Measurements from ENCODE around the gene ANKDD1B. TPM values are rescaled to one million over a fixed set of nuclear protein-coding genes. Genes with fewer than 3 reads are reported as not detected.

Gene ANKDD1B
- total and polyA plus RNA-seq, 2 experiments from 2014 or later, result 0.40 to 0.73 TPM

GRCh38 chr5:75662061-75662460, 50.8 kb downstream of the ANKDD1B start (continued):
- TF ChIP-seq, protein P1, sequence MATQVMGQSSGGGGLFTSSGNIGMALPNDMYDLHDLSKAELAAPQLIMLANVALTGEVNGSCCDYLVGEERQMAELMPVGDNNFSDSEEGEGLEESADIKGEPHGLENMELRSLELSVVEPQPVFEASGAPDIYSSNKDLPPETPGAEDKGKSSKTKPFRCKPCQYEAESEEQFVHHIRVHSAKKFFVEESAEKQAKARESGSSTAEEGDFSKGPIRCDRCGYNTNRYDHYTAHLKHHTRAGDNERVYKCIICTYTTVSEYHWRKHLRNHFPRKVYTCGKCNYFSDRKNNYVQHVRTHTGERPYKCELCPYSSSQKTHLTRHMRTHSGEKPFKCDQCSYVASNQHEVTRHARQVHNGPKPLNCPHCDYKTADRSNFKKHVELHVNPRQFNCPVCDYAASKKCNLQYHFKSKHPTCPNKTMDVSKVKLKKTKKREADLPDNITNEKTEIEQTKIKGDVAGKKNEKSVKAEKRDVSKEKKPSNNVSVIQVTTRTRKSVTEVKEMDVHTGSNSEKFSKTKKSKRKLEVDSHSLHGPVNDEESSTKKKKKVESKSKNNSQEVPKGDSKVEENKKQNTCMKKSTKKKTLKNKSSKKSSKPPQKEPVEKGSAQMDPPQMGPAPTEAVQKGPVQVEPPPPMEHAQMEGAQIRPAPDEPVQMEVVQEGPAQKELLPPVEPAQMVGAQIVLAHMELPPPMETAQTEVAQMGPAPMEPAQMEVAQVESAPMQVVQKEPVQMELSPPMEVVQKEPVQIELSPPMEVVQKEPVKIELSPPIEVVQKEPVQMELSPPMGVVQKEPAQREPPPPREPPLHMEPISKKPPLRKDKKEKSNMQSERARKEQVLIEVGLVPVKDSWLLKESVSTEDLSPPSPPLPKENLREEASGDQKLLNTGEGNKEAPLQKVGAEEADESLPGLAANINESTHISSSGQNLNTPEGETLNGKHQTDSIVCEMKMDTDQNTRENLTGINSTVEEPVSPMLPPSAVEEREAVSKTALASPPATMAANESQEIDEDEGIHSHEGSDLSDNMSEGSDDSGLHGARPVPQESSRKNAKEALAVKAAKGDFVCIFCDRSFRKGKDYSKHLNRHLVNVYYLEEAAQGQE (IDR thresholded peaks at IDR 0.05; ENCODE audit: unreplicated experiment), result no peak
- TF ChIP-seq ZNF114 (CRISPR knock-in tag; IDR thresholded peaks at IDR 0.05) (no peak), EZH2phosphoT487 (IDR thresholded peaks at IDR 0.05; ENCODE audit: unreplicated experiment) (no peak), JUNB (IDR thresholded peaks at IDR 0.05; ENCODE audit: unreplicated experiment) (no peak), CREB1 (CRISPR knock-in tag; IDR thresholded peaks at IDR 0.05; ENCODE audit: low read depth) (no peak)

DNA sequence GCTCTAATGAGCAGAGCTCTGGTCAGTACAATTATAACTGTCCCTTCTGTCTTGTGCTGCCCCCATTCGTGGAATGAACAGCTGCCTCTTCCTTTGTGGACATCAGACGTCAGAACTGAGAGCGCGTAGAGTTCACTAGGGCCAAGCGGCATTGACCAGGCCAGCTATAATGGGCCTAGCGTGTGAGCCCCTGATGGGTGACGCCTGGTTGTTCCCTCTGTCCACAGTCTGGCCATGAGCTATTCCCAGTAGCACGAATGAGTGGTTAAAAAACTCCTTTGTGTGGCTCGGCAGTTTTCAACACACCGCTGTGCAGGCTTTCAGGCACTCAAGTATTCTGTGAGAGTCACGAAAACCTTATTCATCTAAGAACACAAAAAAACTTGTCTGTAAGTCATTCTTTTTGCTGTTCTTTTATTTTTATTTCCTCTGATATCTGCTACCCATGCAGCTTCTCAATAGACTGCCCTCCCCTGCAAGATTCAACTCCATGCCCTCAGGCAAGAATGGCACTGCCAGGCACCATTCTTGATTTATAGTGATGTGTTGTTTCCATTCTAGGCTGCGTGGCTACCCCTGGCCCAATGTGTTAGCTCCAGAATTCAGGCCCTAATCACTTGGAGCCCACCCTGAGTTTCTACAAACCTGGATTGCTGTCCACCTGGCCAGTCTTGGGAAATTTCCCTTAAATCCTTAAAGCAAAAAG, 52.5 kb downstream of the ANKDD1B start:
- ATAC-seq (no peak), DNase-seq (ENCODE audit: low spot score) (no peak)
- Histone ChIP-seq H2AFZ (peak overlapping the region; percentile 34; the same call in 1 of the 2 replicates), H3F3A (replicated peaks; ENCODE audit: low read depth) (no peaks in the 10 kb centered on the region), H3K9me2 (ENCODE audit: insufficient read depth) (peaks cover 7% of the 10 kb centered on the region; the same call in 1 of the 2 replicates), H3K79me2 (replicated peaks; ENCODE audit: insufficient read depth) (no peaks in the 10 kb centered on the region), H4K20me1 (replicated peaks; ENCODE audit: insufficient read depth) (no peaks in the 10 kb centered on the region), H3K4me1 (ENCODE audit: insufficient read depth) (no peaks in the 10 kb centered on the region), H3K4me3 (no peak overlapping the region), H3K27ac (ENCODE audit: low read depth) (no peak overlapping the region), H3K27me3 (ENCODE audit: insufficient read depth) (no peaks in the 10 kb centered on the region), H3K36me3 (ENCODE audit: insufficient read depth) (no peaks in the 10 kb centered on the region), H3K4me2 (no peak overlapping the region)
- H3K4me3 Mint-ChIP-seq, result no peak overlapping the region
- H3K27ac Mint-ChIP-seq, result no peak overlapping the region
- H3K27me3 Mint-ChIP-seq (ENCODE audit: insufficient read depth, low read depth, poor library complexity), result no peaks in the 10 kb centered on the region
- H3K9me3 Mint-ChIP-seq, result no peaks in the 10 kb centered on the region
- peaks cover 10% of the 10 kb centered on the region; the same call in 2 of the 3 replicates for H3K4me1 Mint-ChIP-seq
- H3K36me3 Mint-ChIP-seq (ENCODE audit: low read depth), result no peaks in the 10 kb centered on the region
- no peak for TF ChIP-seq POLR2AphosphoS5 (IDR thresholded peaks at IDR 0.05; ENCODE audit: low read depth)
- TF ChIP-seq NANOG (IDR thresholded peaks at IDR 0.05; ENCODE audit: borderline replicate concordance), result no peak
- TF ChIP-seq, protein P2, sequence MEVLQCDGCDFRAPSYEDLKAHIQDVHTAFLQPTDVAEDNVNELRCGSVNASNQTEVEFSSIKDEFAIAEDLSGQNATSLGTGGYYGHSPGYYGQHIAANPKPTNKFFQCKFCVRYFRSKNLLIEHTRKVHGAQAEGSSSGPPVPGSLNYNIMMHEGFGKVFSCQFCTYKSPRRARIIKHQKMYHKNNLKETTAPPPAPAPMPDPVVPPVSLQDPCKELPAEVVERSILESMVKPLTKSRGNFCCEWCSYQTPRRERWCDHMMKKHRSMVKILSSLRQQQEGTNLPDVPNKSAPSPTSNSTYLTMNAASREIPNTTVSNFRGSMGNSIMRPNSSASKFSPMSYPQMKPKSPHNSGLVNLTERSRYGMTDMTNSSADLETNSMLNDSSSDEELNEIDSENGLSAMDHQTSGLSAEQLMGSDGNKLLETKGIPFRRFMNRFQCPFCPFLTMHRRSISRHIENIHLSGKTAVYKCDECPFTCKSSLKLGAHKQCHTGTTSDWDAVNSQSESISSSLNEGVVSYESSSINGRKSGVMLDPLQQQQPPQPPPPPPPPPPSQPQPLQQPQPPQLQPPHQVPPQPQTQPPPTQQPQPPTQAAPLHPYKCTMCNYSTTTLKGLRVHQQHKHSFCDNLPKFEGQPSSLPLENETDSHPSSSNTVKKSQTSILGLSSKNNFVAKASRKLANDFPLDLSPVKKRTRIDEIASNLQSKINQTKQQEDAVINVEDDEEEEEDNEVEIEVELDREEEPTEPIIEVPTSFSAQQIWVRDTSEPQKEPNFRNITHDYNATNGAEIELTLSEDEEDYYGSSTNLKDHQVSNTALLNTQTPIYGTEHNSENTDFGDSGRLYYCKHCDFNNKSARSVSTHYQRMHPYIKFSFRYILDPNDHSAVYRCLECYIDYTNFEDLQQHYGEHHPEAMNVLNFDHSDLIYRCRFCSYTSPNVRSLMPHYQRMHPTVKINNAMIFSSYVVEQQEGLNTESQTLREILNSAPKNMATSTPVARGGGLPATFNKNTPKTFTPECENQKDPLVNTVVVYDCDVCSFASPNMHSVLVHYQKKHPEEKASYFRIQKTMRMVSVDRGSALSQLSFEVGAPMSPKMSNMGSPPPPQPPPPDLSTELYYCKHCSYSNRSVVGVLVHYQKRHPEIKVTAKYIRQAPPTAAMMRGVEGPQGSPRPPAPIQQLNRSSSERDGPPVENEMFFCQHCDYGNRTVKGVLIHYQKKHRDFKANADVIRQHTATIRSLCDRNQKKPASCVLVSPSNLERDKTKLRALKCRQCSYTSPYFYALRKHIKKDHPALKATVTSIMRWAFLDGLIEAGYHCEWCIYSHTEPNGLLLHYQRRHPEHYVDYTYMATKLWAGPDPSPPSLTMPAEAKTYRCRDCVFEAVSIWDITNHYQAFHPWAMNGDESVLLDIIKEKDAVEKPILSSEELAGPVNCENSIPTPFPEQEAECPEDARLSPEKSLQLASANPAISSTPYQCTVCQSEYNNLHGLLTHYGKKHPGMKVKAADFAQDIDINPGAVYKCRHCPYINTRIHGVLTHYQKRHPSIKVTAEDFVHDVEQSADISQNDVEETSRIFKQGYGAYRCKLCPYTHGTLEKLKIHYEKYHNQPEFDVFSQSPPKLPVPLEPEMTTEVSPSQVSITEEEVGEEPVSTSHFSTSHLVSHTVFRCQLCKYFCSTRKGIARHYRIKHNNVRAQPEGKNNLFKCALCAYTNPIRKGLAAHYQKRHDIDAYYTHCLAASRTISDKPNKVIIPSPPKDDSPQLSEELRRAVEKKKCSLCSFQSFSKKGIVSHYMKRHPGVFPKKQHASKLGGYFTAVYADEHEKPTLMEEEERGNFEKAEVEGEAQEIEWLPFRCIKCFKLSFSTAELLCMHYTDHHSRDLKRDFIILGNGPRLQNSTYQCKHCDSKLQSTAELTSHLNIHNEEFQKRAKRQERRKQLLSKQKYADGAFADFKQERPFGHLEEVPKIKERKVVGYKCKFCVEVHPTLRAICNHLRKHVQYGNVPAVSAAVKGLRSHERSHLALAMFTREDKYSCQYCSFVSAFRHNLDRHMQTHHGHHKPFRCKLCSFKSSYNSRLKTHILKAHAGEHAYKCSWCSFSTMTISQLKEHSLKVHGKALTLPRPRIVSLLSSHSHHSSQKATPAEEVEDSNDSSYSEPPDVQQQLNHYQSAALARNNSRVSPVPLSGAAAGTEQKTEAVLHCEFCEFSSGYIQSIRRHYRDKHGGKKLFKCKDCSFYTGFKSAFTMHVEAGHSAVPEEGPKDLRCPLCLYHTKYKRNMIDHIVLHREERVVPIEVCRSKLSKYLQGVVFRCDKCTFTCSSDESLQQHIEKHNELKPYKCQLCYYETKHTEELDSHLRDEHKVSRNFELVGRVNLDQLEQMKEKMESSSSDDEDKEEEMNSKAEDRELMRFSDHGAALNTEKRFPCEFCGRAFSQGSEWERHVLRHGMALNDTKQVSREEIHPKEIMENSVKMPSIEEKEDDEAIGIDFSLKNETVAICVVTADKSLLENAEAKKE (CRISPR knock-in tag; IDR thresholded peaks at IDR 0.05), result no peak
- no peak for TF ChIP-seq CREB1 (CRISPR knock-in tag; IDR thresholded peaks at IDR 0.05; ENCODE audit: low read depth)
- TF ChIP-seq, protein P1 (IDR thresholded peaks at IDR 0.05; ENCODE audit: unreplicated experiment), result no peak
- no peak for TF ChIP-seq CTCF (conservative IDR thresholded peaks at IDR 0.05; ENCODE audit: low read depth in 2 of 2)

Data from GM23338 (cell line).